ENCODE measurements around the gene MYL4.
"Not testable (repeated sequence)": the region's sequence is repeated elsewhere in the genome, so short reads cannot be mapped to it uniquely, and the experiment has no call there.

Gene MYL4

DNA sequence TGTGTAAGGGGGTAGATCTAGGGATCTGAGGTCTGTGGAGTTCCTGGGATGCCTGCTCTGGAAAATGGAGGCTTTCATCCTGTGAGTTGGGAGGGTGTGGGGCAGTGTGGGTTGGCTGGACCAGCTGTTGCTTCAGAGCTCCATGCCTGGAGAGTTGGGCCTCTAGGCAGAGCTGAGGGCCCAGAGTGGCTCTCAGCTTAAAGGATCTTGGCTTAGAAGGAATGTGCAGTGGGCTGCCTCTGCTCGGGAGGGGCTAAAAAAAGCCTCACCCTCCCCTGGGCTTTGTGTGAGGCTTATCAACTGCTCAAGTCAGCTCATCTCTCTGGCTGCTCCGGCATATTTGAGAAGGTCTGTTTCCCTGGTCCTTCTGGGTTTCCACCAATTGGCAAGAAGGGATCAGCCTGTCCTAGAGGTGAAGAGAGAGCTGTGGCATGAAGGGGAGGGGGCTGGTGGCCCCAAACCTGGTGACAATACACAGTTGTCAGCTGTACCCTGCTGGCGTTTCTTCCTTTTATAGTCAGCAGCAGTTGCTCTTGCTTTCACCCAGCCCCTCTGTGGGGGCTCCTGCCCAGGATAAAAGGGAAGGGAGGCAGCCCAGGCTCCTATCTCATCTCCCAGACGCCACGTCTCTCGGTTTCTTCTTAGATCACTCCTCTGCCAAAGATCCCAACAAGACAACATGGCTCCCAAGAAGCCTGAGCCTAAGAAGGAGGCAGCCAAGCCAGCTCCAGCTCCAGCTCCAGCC, at the start of gene MYL4:
Gene MYL4 (plus strand): TSS at position 605 of the 745 bp plus-strand sequence. CDS start 75 bp downstream, at position 680.
- no peak for DNase-seq (ENCODE audit: low read depth in 2 of 2)

GRCh38 chr17:47162013-47162622, 47.0 kb upstream of the MYL4 start:
- no peak for DNase-seq (ENCODE audit: low read depth in 2 of 2)

- DNase-seq (ENCODE audit: low read depth in 2 of 2), result no peak
These were observed 44.9 kb upstream of the MYL4 start for GRCh38 chr17:47164263-47164662.

DNA sequence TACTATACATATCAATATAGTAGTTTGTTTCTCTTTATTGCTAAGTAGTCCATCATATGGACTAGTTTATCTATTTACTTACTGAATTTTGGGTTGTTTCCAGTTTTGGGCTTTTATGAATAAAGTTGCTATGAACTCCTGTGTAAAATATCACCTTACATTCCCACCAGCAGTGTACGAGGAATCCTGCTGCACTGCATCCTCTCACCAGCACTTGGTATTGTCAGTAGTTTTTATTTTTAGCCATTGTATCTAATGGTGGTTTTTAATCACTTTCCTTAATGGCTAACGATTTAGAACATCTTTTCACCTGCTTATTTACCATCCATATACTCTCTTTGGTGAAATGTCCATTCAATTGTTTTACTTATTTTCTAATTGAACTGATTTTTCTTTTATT, 44.0 kb upstream of the MYL4 start:
- no peak for DNase-seq (ENCODE audit: low read depth in 2 of 2)

- DNase-seq (ENCODE audit: low read depth in 2 of 2), result not testable (repeated sequence)
These were observed 42.3 kb upstream of the MYL4 start for GRCh38 chr17:47166854-47167253.

DNA sequence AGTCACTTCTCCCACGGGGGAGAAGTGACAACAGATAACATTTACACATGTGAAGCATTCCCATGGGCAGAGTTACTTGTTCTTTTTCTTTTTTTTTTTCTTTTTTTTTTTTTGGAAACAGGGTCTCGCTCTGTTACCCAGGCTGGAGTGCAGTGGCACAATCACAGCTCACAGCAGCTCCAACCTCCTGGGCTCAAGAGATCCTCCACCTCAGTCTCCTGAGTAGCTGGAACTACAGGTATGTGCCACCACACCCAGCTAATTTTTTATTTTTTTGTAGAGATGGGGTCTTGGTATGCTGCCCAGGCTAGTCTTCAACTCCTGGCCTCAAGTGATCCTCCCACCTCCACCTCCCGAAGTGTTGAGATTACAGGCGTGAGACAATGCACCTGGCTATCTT, 40.3 kb upstream of the MYL4 start:
- not testable (repeated sequence) for DNase-seq (ENCODE audit: low read depth in 2 of 2)

DNA sequence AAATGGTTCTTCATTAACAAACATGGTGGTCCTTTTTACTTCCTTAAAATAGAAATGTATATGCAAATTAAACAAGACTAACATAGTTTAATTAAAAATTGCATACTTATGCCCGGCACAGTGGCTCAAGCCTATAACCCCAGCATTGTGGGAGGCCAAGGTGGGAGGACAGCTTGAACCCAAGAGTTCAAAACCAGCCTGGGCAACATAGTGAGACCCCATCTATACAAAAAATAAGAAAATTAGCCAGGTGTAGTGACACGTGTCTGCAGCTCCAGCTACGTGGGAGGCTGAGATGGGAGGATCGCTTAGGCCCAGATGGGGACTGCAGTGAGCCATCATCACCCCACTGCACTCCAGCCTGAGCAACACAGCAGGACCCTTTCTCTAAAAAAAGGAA, 38.4 kb upstream of the MYL4 start:
- no peak for DNase-seq (ENCODE audit: low read depth in 2 of 2)

DNA sequence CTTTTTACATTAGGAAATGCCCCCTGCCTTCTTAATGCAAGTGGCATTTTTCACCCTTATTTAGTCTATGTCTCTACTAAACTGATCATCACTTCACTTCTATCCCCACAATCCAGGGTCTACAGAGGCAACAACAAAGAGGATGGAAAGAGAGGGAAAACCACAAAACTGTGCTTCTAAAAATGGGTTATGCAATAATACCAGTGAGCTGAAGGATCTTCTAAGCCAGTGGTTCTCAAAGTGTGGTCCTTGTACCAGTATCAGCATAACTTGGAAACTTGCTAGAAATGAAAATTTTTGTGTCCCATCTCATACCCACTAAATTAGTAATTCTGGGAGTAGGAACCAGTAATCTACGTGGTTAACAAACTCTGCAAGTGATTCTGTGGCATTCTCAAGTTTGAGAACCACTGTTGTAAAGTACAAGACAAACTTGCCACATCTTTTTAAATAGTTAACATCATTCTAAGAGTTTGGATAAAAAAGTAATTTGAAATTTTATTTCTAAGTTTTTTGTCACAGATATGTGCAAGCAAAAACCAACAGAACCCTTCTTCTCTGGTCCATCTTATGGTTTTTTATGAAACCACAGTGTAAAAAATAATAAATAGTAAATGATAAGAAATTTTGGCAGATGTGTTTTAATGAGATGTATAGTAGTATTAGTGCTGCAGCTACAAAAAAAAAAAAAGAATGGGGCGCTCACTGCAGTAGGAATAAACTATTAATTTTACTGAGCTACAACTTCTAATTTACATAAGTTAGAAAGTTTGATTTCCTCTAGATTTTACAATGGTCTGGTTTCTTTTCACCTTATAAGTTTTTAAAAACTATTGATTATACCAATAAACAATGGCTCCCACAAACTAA, 36.2 kb upstream of the MYL4 start:
- DNase-seq (ENCODE audit: low read depth in 2 of 2), result no peak

- not testable (repeated sequence) for DNase-seq (ENCODE audit: low read depth in 2 of 2)
These were observed 34.3 kb upstream of the MYL4 start for GRCh38 chr17:47174823-47175222.

- no peak for DNase-seq (ENCODE audit: low read depth in 2 of 2)
These were observed 32.7 kb upstream of the MYL4 start for GRCh38 chr17:47176389-47176826.

DNA sequence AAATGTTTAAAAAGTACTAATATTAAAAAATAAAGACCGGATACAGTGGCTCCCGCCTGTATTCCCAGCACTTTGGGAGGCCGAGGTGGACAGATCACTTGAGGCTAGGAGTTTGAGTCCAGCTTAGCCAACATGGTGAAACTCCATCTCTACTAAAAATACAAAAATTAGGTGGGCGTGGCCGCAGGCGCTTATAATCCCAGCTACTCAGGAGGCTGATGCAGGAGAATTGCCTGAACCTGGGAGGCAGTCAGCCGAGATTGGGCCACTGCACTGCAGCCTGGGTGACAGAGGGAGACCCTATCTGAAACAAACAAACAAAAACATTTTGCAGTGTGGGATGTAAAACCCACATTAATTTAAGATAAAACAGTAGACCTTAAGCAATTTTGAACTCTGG, 31.9 kb upstream of the MYL4 start:
- DNase-seq (ENCODE audit: low read depth in 2 of 2), result no peak

DNA sequence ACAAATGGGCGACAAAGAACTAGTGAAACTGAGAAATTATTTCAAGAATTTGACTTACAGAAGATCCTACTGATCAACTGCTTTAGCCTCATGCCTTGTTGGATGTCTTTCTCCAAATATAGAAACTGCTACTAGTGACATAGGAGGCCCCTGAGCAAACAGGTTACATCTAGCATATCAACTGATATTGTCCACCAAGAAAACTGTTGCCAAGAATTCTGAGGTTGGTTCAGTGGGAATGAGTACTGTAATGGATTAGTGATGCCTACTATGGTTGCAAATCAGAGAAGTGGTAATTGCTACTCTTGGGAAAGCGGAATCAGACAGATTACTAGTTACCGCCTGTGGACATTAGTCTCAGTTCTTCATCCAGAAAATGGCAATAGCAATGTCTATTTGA, 30.0 kb upstream of the MYL4 start:
- DNase-seq (ENCODE audit: low read depth in 2 of 2), result no peak

- DNase-seq (ENCODE audit: low read depth in 2 of 2), result no peak
These were observed 28.8 kb upstream of the MYL4 start for GRCh38 chr17:47180337-47180736.

DNA sequence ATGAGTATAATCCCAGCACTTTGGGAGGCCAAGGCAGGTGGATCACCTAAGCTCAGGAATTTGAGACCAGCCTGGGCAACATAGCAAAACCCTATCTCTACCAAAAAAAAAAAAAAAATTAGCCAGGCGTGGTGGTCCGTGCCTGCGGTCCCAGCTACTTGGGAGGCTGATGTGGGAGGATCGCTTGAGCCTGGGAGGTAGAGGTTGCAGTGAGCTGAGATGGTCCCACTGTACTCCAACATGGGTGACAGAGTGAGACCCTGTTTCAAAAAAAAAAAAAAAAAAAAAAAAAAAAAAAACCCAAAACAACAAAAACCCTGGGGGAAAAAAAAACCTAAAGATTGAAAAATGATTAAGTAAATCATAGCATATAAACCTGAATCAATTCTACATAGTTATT, 28.2 kb upstream of the MYL4 start:
- DNase-seq (ENCODE audit: low read depth in 2 of 2), result not testable (repeated sequence)

GRCh38 chr17:47184681-47185080, 24.5 kb upstream of the MYL4 start:
- DNase-seq (ENCODE audit: low read depth in 2 of 2), result no peak

- DNase-seq (ENCODE audit: low read depth in 2 of 2), result no peak
These were observed 20.8 kb upstream of the MYL4 start for GRCh38 chr17:47188271-47188875.

GRCh38 chr17:47188876-47189731, 20.0 kb upstream of the MYL4 start, which contains the start of gene CDC27:
CDC27 (minus strand) TSS chr17:47189295; CDS start chr17:47189172, 123 bp downstream.
- DNase-seq (ENCODE audit: low read depth in 2 of 2), result peak; percentile 99

DNA sequence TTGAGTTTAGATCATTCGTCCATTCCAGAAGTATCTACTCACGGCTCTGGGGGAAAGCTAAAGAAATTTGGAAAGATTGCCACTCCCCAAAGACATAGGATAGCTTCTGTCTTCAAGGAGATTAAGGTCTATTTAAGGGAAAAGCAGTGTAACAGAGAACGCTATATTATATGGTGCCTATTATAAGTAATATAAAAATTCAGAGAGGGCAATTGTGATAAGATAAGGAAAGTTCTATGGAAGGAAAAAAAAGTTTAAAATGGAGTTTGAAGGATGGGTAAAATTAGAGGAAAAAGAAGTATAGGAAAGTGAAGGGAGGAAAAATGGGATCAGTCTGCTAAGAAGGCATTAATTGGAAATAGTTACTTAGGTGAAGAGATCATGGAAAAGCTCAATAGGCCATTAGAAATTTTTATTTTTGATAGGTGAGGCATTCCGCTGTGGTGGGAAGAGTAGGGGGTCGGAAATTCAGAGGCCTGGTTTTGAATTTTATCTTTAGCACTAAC, 19.4 kb upstream of the MYL4 start:
- DNase-seq (ENCODE audit: low read depth in 2 of 2), result no peak

DNA sequence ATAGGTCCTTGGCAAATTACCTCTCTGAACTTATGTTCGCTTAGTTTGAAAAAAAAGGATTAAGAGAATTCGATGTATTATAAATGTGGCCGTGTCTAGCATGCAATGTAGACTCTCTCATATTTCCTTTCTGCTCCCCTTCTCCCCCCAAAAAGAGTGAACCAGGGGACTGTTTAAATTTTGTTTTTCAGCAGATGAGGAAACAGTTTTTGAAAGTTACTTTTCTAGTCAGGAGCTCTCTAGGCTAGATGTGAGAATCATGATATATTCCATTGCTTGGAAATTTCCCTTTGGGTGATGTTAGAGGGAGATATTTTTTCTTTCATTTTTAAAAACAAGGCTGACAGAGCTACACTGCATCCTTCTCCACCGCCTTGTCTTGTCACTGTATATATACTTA, 18.9 kb upstream of the MYL4 start:
- no peak for DNase-seq (ENCODE audit: low read depth in 2 of 2)

DNA sequence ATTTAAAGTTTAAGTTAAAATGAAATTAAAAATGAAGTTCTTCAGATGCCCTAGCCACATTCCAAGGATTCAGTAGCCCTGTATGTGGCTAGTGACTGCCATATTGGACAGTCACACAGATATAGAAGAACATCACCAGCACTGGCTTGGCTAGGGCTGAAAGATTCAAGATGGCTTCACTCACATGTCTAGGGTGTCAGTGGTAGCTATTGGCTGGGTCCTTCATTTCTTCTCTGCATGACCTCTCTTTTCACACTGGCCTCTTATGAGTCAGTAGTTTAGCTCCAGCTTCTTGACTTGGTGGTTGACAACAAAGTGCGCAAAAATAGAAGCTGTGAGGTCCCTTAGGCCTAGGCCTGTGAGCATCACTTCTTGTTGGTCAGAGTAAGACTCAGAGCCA, 18.4 kb upstream of the MYL4 start:
- no peak for DNase-seq (ENCODE audit: low read depth in 2 of 2)

GRCh38 chr17:47192554-47192953, 16.6 kb upstream of the MYL4 start:
- no peak for DNase-seq (ENCODE audit: low read depth in 2 of 2)

All from stimulated activated CD8-positive, alpha-beta memory T cell treated with anti-CD3 and anti-CD28 coated beads, Interleukin-15, amount 100 ng/mL, for 48 hours (primary cell).